ENCODE measurements around the gene CLEC17A.

CLEC17A gene

DNA sequence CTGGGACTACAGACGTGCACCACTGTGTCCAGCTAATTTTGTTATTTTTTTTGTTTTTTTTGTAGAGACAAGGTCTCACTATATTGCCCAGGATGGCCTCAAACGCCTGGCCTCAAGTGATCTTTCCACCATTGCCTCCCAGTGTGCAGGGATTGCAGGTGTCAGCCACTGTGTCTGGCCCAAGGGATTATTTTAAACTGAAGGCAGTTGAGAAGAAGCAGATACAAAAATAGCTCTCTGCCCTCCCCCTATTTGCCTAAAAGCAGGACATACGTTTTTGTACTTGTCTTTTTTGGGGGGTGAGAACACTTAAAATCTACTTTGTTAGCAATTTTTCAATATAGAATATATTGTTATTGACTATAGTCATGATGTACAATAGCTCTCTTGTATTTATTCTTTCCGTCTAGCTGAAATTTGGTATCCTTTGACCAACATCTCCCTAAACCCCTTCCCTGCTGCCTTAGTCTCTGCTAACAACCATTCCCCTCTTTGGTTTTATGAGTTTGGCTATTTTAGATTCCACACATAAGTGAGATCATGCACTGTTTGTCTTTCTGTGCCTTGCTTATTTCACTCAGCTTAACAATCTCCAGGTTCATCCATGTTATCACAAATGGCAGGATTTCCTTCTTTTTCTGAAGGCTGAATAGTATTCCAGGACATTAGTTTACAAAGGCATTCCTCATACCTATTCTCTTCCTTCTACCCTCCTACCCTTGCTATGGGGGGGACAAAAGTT is 56.8 kb downstream of the CLEC17A start:
- DNase-seq (ENCODE audit: insufficient read length, low spot score) (no peak), FAIRE-seq (no peak)
- no peak for TF ChIP-seq PAX5 (IDR thresholded peaks at IDR 0.05; ENCODE audit: insufficient read depth, low read length, severe bottlenecking)
- TF ChIP-seq SPI1 (IDR thresholded peaks at IDR 0.05; ENCODE audit: low read depth, low read length) = no peak
- TF ChIP-seq POLR2A (IDR thresholded peaks at IDR 0.05; ENCODE audit: low read depth, low read length) = no peak
- no peak for TF ChIP-seq POU2F2 (IDR thresholded peaks at IDR 0.05; ENCODE audit: low read depth, low read length)
- no peak for TF ChIP-seq POLR2AphosphoS5 (IDR thresholded peaks at IDR 0.05; ENCODE audit: low read depth, low read length)
- TF ChIP-seq TAF1 (IDR thresholded peaks at IDR 0.05; ENCODE audit: low read depth, low read length) = no peak

DNA sequence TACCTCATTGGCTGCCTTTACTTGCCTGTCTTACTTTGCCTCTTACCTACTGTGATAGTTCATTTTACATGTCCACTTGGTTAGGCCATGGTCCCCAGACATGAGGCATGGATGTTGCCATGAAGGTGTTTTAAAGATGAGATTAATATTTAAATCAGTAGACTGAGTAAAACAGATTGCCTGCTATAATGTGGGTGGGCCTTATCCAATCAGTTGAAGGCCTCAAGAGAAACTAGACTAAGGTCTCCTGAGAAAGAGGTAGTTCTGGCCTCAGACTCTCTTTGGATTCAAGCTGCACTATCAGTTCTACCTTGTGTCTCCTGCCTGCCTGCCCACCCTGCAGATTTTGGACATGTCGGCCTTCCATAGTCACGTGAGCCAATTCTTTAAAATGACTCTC is 65.6 kb downstream of the CLEC17A start:
- FAIRE-seq (no peak), DNase-seq (ENCODE audit: insufficient read length, low spot score) (no peak)
- TF ChIP-seq POLR2AphosphoS5 (IDR thresholded peaks at IDR 0.05; ENCODE audit: low read depth, low read length) = no peak

GRCh38 chr19:14649020-14649419 is 66.1 kb downstream of the CLEC17A start:
- no peak for TF ChIP-seq SPI1 (IDR thresholded peaks at IDR 0.05; ENCODE audit: low read depth, low read length)
- no peak for TF ChIP-seq POLR2AphosphoS5 (IDR thresholded peaks at IDR 0.05; ENCODE audit: low read depth, low read length)
- no peak for TF ChIP-seq TAF1 (IDR thresholded peaks at IDR 0.05; ENCODE audit: low read depth, low read length)
- no peak for TF ChIP-seq POLR2A (IDR thresholded peaks at IDR 0.05; ENCODE audit: low read depth, low read length)
- no peak for TF ChIP-seq POU2F2 (IDR thresholded peaks at IDR 0.05; ENCODE audit: low read depth, low read length)
- TF ChIP-seq PAX5 (IDR thresholded peaks at IDR 0.05; ENCODE audit: insufficient read depth, low read length, severe bottlenecking) = no peak
- no peak for DNase-seq (ENCODE audit: insufficient read length, low spot score)
- no peak for FAIRE-seq

- TF ChIP-seq SPI1 (IDR thresholded peaks at IDR 0.05; ENCODE audit: low read depth, low read length) (no peak), TAF1 (IDR thresholded peaks at IDR 0.05; ENCODE audit: low read depth, low read length) (no peak), PAX5 (IDR thresholded peaks at IDR 0.05; ENCODE audit: insufficient read depth, low read length, severe bottlenecking) (no peak), POLR2A (IDR thresholded peaks at IDR 0.05; ENCODE audit: low read depth, low read length) (no peak), POLR2AphosphoS5 (IDR thresholded peaks at IDR 0.05; ENCODE audit: low read depth, low read length) (no peak), POU2F2 (IDR thresholded peaks at IDR 0.05; ENCODE audit: low read depth, low read length) (no peak)
- DNase-seq (ENCODE audit: insufficient read length, low spot score) = no peak
- no peak for FAIRE-seq
Observed at GRCh38 chr19:14650161-14650560, 67.3 kb downstream of the CLEC17A start.

DNA sequence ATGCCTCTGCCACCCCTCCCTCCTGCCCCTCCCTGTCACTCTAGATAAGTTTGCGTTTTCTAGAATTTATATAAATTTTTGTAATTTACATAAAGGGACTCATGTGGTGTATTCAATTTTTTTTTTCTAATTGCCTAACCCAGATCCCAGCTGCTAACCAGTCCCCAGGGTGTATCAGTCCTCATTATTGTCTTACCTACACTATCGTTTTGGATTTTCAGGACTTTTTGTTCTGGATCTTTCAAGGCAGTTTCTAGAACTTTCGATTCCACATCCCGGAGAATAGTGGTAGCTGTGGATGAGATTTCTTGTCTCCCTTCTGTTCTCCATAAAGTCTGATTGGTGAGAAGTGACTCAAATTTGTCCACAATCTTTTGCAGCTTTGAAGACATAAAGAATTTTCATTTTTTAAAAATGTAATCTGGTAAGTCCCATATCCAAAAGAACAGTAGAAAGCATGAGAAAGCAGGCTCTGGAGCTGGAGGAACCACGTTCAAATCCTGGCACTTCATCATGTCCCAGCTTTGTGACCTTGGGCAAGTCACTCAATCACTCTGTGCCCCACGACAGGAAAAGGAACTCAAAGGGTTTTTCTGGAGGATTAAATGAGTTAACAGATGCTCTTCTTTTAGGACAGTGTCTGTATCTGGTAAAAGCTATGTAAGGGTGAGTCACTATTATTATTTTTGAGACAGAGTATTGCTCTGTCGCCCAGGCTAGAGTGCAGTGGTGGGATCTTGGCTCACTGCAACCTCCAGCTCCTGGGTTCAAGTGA is 72.1 kb downstream of the CLEC17A start:
- FAIRE-seq (no peak), DNase-seq (ENCODE audit: insufficient read length, low spot score) (no peak)
- TF ChIP-seq PAX5 (IDR thresholded peaks at IDR 0.05; ENCODE audit: insufficient read depth, low read length, severe bottlenecking) (no peak), POLR2A (IDR thresholded peaks at IDR 0.05; ENCODE audit: low read depth, low read length) (no peak), POU2F2 (IDR thresholded peaks at IDR 0.05; ENCODE audit: low read depth, low read length) (no peak), POLR2AphosphoS5 (IDR thresholded peaks at IDR 0.05; ENCODE audit: low read depth, low read length) (no peak), TAF1 (IDR thresholded peaks at IDR 0.05; ENCODE audit: low read depth, low read length) (no peak), SPI1 (IDR thresholded peaks at IDR 0.05; ENCODE audit: low read depth, low read length) (no peak)

DNA sequence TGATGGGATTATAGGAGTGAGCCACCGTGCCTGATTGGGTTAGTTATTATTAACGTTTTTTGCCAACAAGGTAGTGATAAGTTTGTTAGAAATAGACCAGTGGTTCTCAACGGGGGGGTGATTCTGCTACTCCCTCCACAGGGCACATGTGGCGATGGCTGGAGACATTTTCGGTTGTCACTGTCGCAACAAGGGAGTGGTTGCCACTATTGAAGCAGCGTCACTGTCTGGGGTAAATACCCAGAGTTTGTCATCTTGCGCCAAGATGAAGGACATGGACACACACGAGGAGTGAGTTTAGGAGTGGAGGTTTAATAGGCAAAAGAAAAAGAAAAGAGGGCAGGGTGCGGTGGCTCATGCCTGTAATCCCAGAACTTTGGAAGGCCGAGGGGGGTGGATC is 72.8 kb downstream of the CLEC17A start:
- TF ChIP-seq TAF1 (IDR thresholded peaks at IDR 0.05; ENCODE audit: low read depth, low read length) (no peak), POLR2A (IDR thresholded peaks at IDR 0.05; ENCODE audit: low read depth, low read length) (no peak), POU2F2 (IDR thresholded peaks at IDR 0.05; ENCODE audit: low read depth, low read length) (no peak), PAX5 (IDR thresholded peaks at IDR 0.05; ENCODE audit: insufficient read depth, low read length, severe bottlenecking) (no peak), SPI1 (IDR thresholded peaks at IDR 0.05; ENCODE audit: low read depth, low read length) (no peak), POLR2AphosphoS5 (IDR thresholded peaks at IDR 0.05; ENCODE audit: low read depth, low read length) (no peak)
- no peak for DNase-seq (ENCODE audit: insufficient read length, low spot score)
- no peak for FAIRE-seq

GRCh38 chr19:14659874-14660489 is 77.1 kb downstream of the CLEC17A start:
- TF ChIP-seq POLR2AphosphoS5 (IDR thresholded peaks at IDR 0.05; ENCODE audit: low read depth, low read length) = no peak
- no peak for TF ChIP-seq POLR2A (IDR thresholded peaks at IDR 0.05; ENCODE audit: low read depth, low read length)
- TF ChIP-seq PAX5 (IDR thresholded peaks at IDR 0.05; ENCODE audit: insufficient read depth, low read length, severe bottlenecking) = no peak
- TF ChIP-seq TAF1 (IDR thresholded peaks at IDR 0.05; ENCODE audit: low read depth, low read length) = no peak
- no peak for TF ChIP-seq SPI1 (IDR thresholded peaks at IDR 0.05; ENCODE audit: low read depth, low read length)
- TF ChIP-seq POU2F2 (IDR thresholded peaks at IDR 0.05; ENCODE audit: low read depth, low read length) = no peak
- FAIRE-seq = no peak
- no peak for DNase-seq (ENCODE audit: insufficient read length, low spot score)

GRCh38 chr19:14661372-14661924 is 78.6 kb downstream of the CLEC17A start:
- no peak for TF ChIP-seq PAX5 (IDR thresholded peaks at IDR 0.05; ENCODE audit: insufficient read depth, low read length, severe bottlenecking)
- TF ChIP-seq POLR2AphosphoS5 (IDR thresholded peaks at IDR 0.05; ENCODE audit: low read depth, low read length) = no peak
- TF ChIP-seq TAF1 (IDR thresholded peaks at IDR 0.05; ENCODE audit: low read depth, low read length) = no peak
- TF ChIP-seq POLR2A (IDR thresholded peaks at IDR 0.05; ENCODE audit: low read depth, low read length) = no peak
- no peak for TF ChIP-seq SPI1 (IDR thresholded peaks at IDR 0.05; ENCODE audit: low read depth, low read length)
- TF ChIP-seq POU2F2 (IDR thresholded peaks at IDR 0.05; ENCODE audit: low read depth, low read length) = no peak
- DNase-seq (ENCODE audit: insufficient read length, low spot score) (no peak), FAIRE-seq (no peak)

Data from GM12891 (cell line).